Nephron (organoid): ENCODE results near the gene EMSY.

Experiments used
- H3K27ac Mint-ChIP-seq, 3 experiments: 2 replicates each; pipeline ENCODE4 v1.8.0; 2020; ENCODE audit warnings: mixed read lengths in 3 of 3, mild to moderate bottlenecking in 2 of 3, moderate library complexity in 1 of 3
- H3K27me3 Mint-ChIP-seq: 2 replicates; pipeline ENCODE4 v1.8.0; 2021; ENCODE audit warnings: low read depth, mild to moderate bottlenecking, moderate library complexity, mixed read lengths
- H3K36me3 Mint-ChIP-seq: 2 replicates; pipeline ENCODE4 v1.8.0; 2020; ENCODE audit warnings: low read depth, mixed read lengths
- H3K4me1 Mint-ChIP-seq: 2 replicates; pipeline ENCODE4 v1.8.0; 2020; ENCODE audit warnings: mixed read lengths
- H3K4me3 Mint-ChIP-seq, 3 experiments: 2 replicates each; pipeline ENCODE4 v1.8.0; 2020; ENCODE audit warnings: mild to moderate bottlenecking in 3 of 3, mixed read lengths in 3 of 3, moderate library complexity in 2 of 3
- H3K9me3 Mint-ChIP-seq: 2 replicates; pipeline ENCODE4 v1.8.0; 2020; ENCODE audit warnings: mixed read lengths
- TF ChIP-seq, protein P1 (sequence below), 3 experiments: fragments of 200-600 bp; sonication (generic); IDR thresholded peaks; one replicate each; pipeline ENCODE4 v1.5.0; 2021; ENCODE audit warnings: antibody characterized with exemption in 3 of 3; ENCODE audit not compliant: unreplicated experiment in 3 of 3

The EMSY gene

DNA sequence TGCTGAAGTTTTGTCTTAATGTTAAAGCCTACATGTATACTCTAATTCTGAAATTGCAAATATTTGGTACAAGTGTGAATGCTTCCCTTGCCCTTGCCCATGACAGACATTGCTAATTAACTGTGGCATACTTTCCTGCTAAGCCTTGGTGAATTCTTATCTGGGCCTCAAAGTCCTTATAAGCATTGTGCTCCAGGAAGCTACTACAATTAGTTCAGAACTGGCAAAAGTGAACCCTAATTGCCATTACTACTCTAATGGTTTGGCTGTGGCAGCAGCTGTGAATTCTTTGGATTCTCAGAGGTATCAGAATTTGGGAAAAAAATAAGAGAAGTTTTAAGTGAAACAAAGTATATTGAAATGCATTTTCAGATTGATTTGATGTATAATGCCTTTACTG is 24.3 kb downstream of the EMSY start:
- H3K9me3 Mint-ChIP-seq, result no peaks in the 10 kb centered on the region
- H3K4me1 Mint-ChIP-seq, result no peaks in the 10 kb centered on the region
- no peaks in the 10 kb centered on the region for H3K27me3 Mint-ChIP-seq

GRCh38 chr11:76471382-76471781 is 26.6 kb downstream of the EMSY start:
- no peaks in the 10 kb centered on the region for H3K4me1 Mint-ChIP-seq
- TF ChIP-seq, protein P1, sequence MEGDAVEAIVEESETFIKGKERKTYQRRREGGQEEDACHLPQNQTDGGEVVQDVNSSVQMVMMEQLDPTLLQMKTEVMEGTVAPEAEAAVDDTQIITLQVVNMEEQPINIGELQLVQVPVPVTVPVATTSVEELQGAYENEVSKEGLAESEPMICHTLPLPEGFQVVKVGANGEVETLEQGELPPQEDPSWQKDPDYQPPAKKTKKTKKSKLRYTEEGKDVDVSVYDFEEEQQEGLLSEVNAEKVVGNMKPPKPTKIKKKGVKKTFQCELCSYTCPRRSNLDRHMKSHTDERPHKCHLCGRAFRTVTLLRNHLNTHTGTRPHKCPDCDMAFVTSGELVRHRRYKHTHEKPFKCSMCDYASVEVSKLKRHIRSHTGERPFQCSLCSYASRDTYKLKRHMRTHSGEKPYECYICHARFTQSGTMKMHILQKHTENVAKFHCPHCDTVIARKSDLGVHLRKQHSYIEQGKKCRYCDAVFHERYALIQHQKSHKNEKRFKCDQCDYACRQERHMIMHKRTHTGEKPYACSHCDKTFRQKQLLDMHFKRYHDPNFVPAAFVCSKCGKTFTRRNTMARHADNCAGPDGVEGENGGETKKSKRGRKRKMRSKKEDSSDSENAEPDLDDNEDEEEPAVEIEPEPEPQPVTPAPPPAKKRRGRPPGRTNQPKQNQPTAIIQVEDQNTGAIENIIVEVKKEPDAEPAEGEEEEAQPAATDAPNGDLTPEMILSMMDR (IDR thresholded peaks at IDR 0.05; ENCODE audit: unreplicated experiment in 3 of 3), result no peak
- H3K4me3 Mint-ChIP-seq, result no peak overlapping the region
- H3K27me3 Mint-ChIP-seq, result no peaks in the 10 kb centered on the region
- H3K9me3 Mint-ChIP-seq, result no peaks in the 10 kb centered on the region
- no peak overlapping the region for H3K27ac Mint-ChIP-seq
- peaks cover 56% of the 10 kb centered on the region for H3K36me3 Mint-ChIP-seq

More for the DNA sequence above, 24.3 kb downstream of the EMSY start:
- no peak overlapping the region for H3K27ac Mint-ChIP-seq
- H3K4me3 Mint-ChIP-seq, result no peak overlapping the region
- TF ChIP-seq, protein P1 (IDR thresholded peaks at IDR 0.05; ENCODE audit: unreplicated experiment in 3 of 3), result no peak
- peaks cover 54% of the 10 kb centered on the region for H3K36me3 Mint-ChIP-seq

- peaks cover 48% of the 10 kb centered on the region for H3K9me3 Mint-ChIP-seq
- no peak overlapping the region for H3K4me3 Mint-ChIP-seq
- no peak overlapping the region for H3K27ac Mint-ChIP-seq
- peaks cover 93% of the 10 kb centered on the region for H3K36me3 Mint-ChIP-seq
- no peaks in the 10 kb centered on the region for H3K27me3 Mint-ChIP-seq
- TF ChIP-seq, protein P1 (IDR thresholded peaks at IDR 0.05; ENCODE audit: unreplicated experiment in 3 of 3), result no peak
- H3K4me1 Mint-ChIP-seq, result no peaks in the 10 kb centered on the region
Measured at GRCh38 chr11:76480241-76480640, 35.4 kb downstream of the EMSY start.

GRCh38 chr11:76491644-76492043 is 46.8 kb downstream of the EMSY start:
- Mint-ChIP-seq H3K27ac (no peak overlapping the region), H3K9me3 (peaks cover 5% of the 10 kb centered on the region), H3K4me3 (no peak overlapping the region), H3K27me3 (no peaks in the 10 kb centered on the region), H3K4me1 (no peaks in the 10 kb centered on the region), H3K36me3 (peaks cover 71% of the 10 kb centered on the region)
- TF ChIP-seq, protein P1 (IDR thresholded peaks at IDR 0.05; ENCODE audit: unreplicated experiment in 3 of 3), result no peak

DNA sequence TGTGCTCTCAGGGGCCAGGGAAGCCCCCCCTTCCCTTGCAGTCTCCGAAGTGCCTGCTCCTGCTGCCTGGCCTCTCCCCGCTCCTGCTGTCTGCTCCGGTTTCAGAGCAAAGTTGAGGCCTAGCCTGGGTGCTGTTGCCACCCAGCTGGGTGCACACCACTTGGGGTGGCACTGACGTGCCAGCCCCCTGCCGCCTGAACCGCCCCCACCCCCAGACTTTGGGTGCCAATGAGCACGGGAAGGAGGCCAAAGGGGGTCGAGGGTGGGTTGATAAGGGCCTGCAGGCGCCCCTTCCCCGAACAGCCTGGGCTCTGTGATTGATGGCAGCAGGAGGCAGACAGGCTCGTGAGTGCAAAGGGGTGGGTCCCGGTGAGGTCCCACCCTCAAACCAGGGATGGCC is 48.2 kb downstream of the EMSY start:
- Mint-ChIP-seq H3K27ac (no peak overlapping the region), H3K27me3 (no peaks in the 10 kb centered on the region), H3K4me3 (no peak overlapping the region), H3K4me1 (no peaks in the 10 kb centered on the region), H3K36me3 (peaks cover 74% of the 10 kb centered on the region), H3K9me3 (peaks cover 5% of the 10 kb centered on the region)
- TF ChIP-seq, protein P1 (IDR thresholded peaks at IDR 0.05; ENCODE audit: unreplicated experiment in 3 of 3), result no peak

GRCh38 chr11:76493626-76494539 is 49.1 kb downstream of the EMSY start:
- Mint-ChIP-seq H3K9me3 (peaks cover 4% of the 10 kb centered on the region), H3K4me1 (no peaks in the 10 kb centered on the region), H3K4me3 (no peak overlapping the region), H3K27me3 (no peaks in the 10 kb centered on the region), H3K27ac (no peak overlapping the region), H3K36me3 (peaks cover 75% of the 10 kb centered on the region)
- TF ChIP-seq, protein P1 (IDR thresholded peaks at IDR 0.05; ENCODE audit: unreplicated experiment in 3 of 3), result no peak
